IPS-20b (cell line): ENCODE data around the gene PARD3B.

Source experiments
- H3K27ac ChIP-seq: one replicate; pipeline ENCODE4 v1.5.1; 2013; ENCODE audit warnings: low read length
- H3K27me3 ChIP-seq: 2 replicates; pipeline ENCODE4 v1.6.1; 2013; ENCODE audit warnings: mild to moderate bottlenecking, low read length, inconsistent platforms; ENCODE audit not compliant: insufficient read depth
- H3K36me3 ChIP-seq: 2 replicates; pipeline ENCODE4 v1.6.1; 2013; ENCODE audit warnings: low read depth, mild to moderate bottlenecking, inconsistent platforms, low read length, moderate library complexity; ENCODE audit not compliant: insufficient read depth
- H3K4me1 ChIP-seq: 2 replicates; pipeline ENCODE4 v1.6.1; 2013; ENCODE audit warnings: mild to moderate bottlenecking, control low read depth, inconsistent platforms, low read length, moderate library complexity; ENCODE audit not compliant: insufficient read depth
- H3K4me3 ChIP-seq: 2 replicates; pipeline ENCODE4 v1.5.1; 2013; ENCODE audit warnings: mild to moderate bottlenecking, low read length, inconsistent platforms
- H3K9ac ChIP-seq: 2 replicates; pipeline ENCODE4 v1.6.1; 2013; ENCODE audit warnings: low read depth, mild to moderate bottlenecking, inconsistent platforms, low read length, moderate library complexity
- H3K9me3 ChIP-seq: 2 replicates; pipeline ENCODE4 v1.6.1; 2013; ENCODE audit warnings: mild to moderate bottlenecking, low read depth, low read length, inconsistent platforms; ENCODE audit not compliant: insufficient read depth

PARD3B gene

GRCh38 chr2:204738721-204739120 is 193.4 kb downstream of the PARD3B start:
- Histone ChIP-seq H3K9me3 (no peaks in the 10 kb centered on the region), H3K27me3 (no peaks in the 10 kb centered on the region), H3K27ac (no peak overlapping the region), H3K4me1 (no peaks in the 10 kb centered on the region), H3K36me3 (no peaks in the 10 kb centered on the region), H3K9ac (no peak overlapping the region), H3K4me3 (no peak overlapping the region)

DNA sequence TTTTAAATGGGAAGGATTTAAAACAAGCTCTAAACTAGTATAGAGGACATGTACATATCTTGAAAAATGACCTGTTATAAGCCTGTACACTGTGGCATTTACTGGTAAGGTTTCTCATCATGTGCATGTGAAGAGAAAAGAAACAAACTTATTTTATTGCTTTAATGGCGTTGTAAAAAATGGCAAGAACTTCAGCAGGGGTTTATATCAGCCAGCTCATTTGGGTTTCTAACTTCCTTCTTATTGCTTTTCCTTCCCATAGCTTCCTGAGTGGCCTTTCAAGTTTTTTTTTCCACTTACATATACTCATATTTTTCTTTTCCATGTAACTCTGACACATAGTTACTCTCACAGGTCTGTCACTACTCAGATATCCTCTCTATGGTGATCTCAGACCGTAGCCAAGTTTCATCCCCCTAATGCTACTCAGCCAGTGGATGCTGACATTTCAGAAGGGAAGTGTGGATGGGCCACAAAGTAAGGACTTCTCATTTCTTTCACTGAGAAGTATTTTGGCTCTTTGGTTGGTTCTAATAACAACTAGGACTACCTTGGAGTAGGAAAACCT is 198.2 kb downstream of the PARD3B start:
- Histone ChIP-seq H3K4me1 (no peaks in the 10 kb centered on the region), H3K27me3 (no peaks in the 10 kb centered on the region), H3K36me3 (no peaks in the 10 kb centered on the region), H3K9me3 (no peaks in the 10 kb centered on the region), H3K4me3 (no peak overlapping the region), H3K9ac (no peak overlapping the region), H3K27ac (no peak overlapping the region)

GRCh38 chr2:204744506-204744905 is 199.2 kb downstream of the PARD3B start:
- Histone ChIP-seq H3K9ac (no peak overlapping the region), H3K4me3 (no peak overlapping the region), H3K9me3 (no peaks in the 10 kb centered on the region), H3K27me3 (no peaks in the 10 kb centered on the region), H3K36me3 (no peaks in the 10 kb centered on the region), H3K27ac (no peak overlapping the region), H3K4me1 (no peaks in the 10 kb centered on the region)

DNA sequence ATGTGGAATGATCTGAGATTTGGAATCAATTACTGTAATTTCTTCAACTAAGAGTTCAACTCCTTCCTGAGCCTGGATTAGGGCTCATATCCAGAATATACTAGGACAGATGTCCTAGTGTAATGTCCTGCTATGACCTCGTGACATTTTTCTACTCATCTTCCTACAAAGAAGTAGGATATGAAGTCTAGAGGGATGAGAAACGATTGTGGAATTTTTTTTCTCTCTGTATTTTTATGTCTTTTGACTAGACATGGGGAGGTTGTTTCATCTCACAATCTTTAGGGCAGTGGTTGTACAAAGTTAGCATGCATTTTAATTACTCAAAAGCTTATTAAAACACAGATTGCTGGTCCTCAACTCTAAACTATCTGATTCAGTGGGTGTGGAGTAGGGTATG is 203.0 kb downstream of the PARD3B start:
- Histone ChIP-seq H3K9me3 (no peaks in the 10 kb centered on the region), H3K4me1 (no peaks in the 10 kb centered on the region)

GRCh38 chr2:204749319-204749718 is 204.0 kb downstream of the PARD3B start:
- Histone ChIP-seq H3K27ac (no peak overlapping the region), H3K4me3 (no peak overlapping the region), H3K9me3 (no peaks in the 10 kb centered on the region), H3K9ac (no peak overlapping the region), H3K27me3 (no peaks in the 10 kb centered on the region), H3K36me3 (no peaks in the 10 kb centered on the region), H3K4me1 (no peaks in the 10 kb centered on the region)

More for the DNA sequence above, 203.0 kb downstream of the PARD3B start:
- Histone ChIP-seq H3K4me3 (no peak overlapping the region), H3K27me3 (no peaks in the 10 kb centered on the region), H3K36me3 (no peaks in the 10 kb centered on the region), H3K9ac (no peak overlapping the region), H3K27ac (no peak overlapping the region)

GRCh38 chr2:204750389-204750788 is 205.1 kb downstream of the PARD3B start:
- H3K9me3 ChIP-seq = no peaks in the 10 kb centered on the region
- H3K4me1 ChIP-seq = no peaks in the 10 kb centered on the region
- H3K36me3 ChIP-seq = no peaks in the 10 kb centered on the region
- H3K9ac ChIP-seq = no peak overlapping the region
- no peaks in the 10 kb centered on the region for H3K27me3 ChIP-seq
- no peak overlapping the region for H3K27ac ChIP-seq
- no peak overlapping the region for H3K4me3 ChIP-seq

DNA sequence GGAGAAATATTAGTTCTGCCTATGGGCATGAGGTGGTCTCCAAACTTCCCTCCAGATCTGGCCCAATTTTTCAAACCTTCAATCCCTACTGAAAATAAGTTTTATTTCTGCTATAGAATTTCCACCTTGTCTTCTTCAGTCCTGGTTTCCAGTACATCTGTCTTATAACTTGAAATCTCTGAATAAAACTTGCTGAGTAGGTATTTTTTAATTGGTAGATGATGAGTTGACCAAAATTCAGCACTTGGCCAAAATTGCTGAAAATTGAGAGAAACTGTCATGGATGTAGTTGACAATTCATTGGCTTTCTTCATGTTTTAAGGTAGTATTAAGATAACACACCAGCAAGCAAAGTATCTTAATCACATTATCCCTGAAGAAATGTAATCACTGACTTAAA is 206.2 kb downstream of the PARD3B start:
- Histone ChIP-seq H3K4me1 (no peaks in the 10 kb centered on the region), H3K27me3 (no peaks in the 10 kb centered on the region), H3K4me3 (no peak overlapping the region), H3K9me3 (no peaks in the 10 kb centered on the region), H3K27ac (no peak overlapping the region), H3K9ac (no peak overlapping the region), H3K36me3 (no peaks in the 10 kb centered on the region)

DNA sequence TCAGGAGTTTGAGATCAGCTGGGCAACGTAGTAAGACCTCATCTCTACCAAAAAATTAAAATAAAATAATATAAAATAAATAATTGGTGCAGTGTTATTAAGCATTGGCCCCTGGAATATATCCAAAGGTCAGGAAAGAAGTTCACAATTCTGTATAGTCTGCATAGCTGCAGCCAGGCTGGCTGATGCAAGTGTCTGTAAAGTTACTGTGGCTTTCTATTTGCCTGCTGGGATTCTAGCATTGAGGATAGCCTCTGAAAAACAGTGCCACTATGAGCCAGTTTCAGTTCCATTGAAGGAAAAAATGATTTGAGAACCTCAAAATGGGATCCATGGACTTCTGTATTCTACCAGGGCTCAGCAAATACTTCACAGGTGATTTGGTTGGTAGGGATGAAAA is 208.6 kb downstream of the PARD3B start:
- Histone ChIP-seq H3K9me3 (no peaks in the 10 kb centered on the region), H3K4me1 (no peaks in the 10 kb centered on the region), H3K9ac (no peak overlapping the region), H3K36me3 (no peaks in the 10 kb centered on the region), H3K4me3 (no peak overlapping the region), H3K27ac (no peak overlapping the region), H3K27me3 (no peaks in the 10 kb centered on the region)

DNA sequence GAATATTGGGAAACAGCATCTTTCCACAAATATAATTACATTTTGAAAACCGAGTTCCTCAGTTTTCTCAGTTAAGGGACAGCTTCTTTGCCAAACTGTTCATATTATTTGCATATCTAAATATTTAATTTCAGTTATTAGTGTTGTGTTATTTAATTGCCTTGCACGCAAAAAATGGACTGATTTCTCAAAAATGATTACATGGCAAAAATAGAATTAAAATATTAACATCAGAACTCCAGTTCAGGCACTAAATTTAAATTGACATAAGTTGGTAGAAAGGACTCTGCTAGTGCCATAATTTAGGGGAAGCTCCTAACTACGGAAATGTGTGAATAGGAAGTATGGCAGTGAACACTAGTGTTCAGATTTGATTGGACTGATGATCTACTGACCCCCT is 209.6 kb downstream of the PARD3B start:
- H3K9me3 ChIP-seq = no peaks in the 10 kb centered on the region

GRCh38 chr2:204763974-204764703 is 218.9 kb downstream of the PARD3B start:
- Histone ChIP-seq H3K9me3 (peaks cover 24% of the 10 kb centered on the region), H3K36me3 (no peaks in the 10 kb centered on the region), H3K27ac (no peak overlapping the region), H3K9ac (no peak overlapping the region), H3K27me3 (no peaks in the 10 kb centered on the region), H3K4me3 (no peak overlapping the region), H3K4me1 (no peaks in the 10 kb centered on the region)

More for the DNA sequence above, 209.6 kb downstream of the PARD3B start:
- Histone ChIP-seq H3K36me3 (no peaks in the 10 kb centered on the region), H3K4me1 (no peaks in the 10 kb centered on the region), H3K27ac (no peak overlapping the region), H3K9ac (no peak overlapping the region), H3K27me3 (no peaks in the 10 kb centered on the region), H3K4me3 (no peak overlapping the region)

GRCh38 chr2:204770735-204771134 is 225.5 kb downstream of the PARD3B start:
- Histone ChIP-seq H3K4me1 (no peaks in the 10 kb centered on the region), H3K9me3 (no peaks in the 10 kb centered on the region), H3K36me3 (no peaks in the 10 kb centered on the region), H3K9ac (no peak overlapping the region), H3K27ac (no peak overlapping the region), H3K27me3 (no peaks in the 10 kb centered on the region), H3K4me3 (no peak overlapping the region)

GRCh38 chr2:204771721-204772120 is 226.4 kb downstream of the PARD3B start:
- Histone ChIP-seq H3K4me1 (no peaks in the 10 kb centered on the region), H3K36me3 (no peaks in the 10 kb centered on the region), H3K27me3 (no peaks in the 10 kb centered on the region), H3K9me3 (no peaks in the 10 kb centered on the region), H3K4me3 (no peak overlapping the region), H3K27ac (no peak overlapping the region), H3K9ac (no peak overlapping the region)
